UCSD-AML1 (cell line): ENCODE data around the gene INPP5F.
"Not testable (repeated sequence)": the region's sequence is repeated elsewhere in the genome, so short reads cannot be mapped to it uniquely, and the experiment has no call there.

ENCODE experiments used
- DNase-seq: peaks from one replicate; lab custom pipeline; 2025; ENCODE audit not compliant: unreplicated experiment; lab: John Stamatoyannopoulos, UW

Gene INPP5F

GRCh38 chr10:119740096-119740495, 14.2 kb downstream of the INPP5F start:
- DNase-seq: no peak

DNA sequence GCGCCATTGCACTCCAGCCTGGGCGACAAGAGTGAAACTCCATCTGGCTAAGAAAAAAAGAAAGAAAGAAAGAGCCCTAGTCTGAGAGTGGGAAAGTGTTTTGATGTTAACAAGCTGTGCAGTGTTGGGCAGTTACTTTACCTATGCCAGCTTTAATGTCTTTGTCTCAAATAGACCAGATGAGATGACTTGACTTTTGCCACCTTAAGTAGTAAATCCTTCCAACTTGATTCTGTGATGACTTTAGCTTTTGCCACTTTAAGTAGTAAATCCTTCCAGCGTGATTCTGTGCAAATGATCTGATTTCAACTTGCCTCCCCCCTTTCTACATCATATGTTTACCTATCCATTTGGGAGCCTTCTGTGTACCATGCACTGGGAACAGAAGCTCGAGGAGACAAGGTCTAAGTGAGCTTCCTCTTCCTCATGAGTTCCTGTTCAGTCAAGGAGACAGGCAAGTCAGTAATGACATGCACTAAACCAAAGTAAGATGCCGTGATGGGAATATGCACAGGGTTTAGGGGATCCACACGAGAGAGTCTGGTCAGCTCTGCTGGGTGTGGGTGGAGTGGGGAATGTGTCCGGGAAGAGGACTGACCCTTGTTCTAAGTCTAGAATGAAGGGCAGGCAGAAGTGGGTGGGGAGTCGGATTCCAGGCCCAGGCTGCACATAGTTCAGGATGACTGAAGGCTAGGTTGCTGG, 17.2 kb downstream of the INPP5F start:
- DNase-seq: no peak

- no peak for DNase-seq
Observed at GRCh38 chr10:119747940-119748339, 22.1 kb downstream of the INPP5F start.

GRCh38 chr10:119748871-119749270, 23.0 kb downstream of the INPP5F start:
- no peak for DNase-seq

GRCh38 chr10:119749455-119749854, 23.6 kb downstream of the INPP5F start:
- no peak for DNase-seq

DNA sequence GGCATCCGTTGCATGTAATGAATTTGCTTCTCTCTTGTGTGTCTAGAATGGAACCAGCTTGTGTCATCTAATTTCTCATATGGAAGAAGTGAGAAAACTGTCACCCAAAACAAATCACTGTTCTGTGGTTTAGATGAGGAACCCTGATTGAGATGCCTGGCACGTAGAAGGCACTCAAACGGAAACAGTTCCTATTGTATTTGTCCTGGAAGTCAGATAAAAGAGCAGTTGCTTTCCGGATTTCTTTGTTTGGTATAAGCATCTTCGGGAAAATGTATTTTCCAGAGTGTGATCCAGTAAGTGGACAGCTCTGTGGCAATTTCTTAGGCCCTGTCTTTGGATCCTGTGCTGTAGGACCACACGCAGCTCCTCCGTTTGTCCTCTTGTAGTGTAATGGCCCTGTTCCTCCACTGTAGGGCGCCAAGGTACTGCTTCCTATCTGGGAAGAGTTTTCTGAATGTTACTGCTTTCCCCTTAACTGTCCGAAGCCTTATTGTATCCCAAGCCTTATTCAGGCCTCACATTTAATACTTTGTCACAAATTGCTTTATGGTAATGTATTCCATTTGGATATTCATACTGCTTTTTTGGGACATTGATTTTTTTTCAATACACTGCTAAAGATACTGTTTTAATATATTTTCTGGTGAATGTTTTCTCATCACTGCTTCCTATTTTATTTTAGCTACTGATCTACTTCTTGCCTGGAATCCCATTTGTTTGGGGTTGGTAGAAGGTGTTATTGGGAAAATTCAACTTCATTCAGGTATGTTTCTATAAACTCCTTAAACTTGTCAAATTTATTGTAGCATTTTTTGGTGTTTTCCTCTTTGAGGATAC, 24.8 kb downstream of the INPP5F start:
- peak; percentile 38 for DNase-seq

DNA sequence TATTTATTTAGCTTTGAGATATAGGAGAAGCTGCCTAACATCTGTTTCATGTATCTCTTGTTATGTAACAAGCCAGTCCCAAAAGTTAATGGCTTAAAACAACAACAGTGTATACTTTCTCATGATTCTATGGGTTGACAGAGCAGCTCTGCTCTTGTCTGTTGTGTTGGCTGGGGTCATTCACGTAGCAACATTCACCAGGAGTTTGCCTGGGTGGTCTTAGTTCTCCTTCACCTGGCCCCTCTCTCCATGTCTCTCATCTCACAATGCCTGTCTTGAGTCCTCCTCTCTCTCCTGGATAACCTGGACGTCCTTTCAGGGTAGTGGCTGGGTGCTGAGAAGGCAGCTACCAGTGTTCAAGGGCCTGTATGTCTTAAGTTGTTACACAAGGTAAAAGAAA, 27.5 kb downstream of the INPP5F start:
- DNase-seq: no peak

GRCh38 chr10:119754085-119754484, 28.2 kb downstream of the INPP5F start:
- no peak for DNase-seq

DNA sequence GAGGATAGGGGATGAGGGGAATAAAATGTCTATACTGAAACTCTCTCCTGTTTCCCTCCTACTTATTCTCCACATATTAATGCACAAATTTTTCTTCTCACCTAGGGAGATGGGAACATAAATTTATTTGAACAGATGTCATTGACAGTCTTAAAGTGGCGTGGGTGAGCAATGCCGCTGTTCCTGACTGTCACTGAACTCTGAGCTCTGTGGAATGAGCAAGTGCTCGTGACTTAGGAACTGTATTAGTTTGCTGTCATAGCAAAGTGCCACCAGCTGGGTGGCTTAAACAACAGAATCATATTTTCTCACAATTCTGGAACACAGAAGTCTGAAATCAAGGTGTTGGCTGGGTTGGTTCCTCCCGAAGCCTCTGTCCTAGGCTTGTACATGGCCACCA, 29.1 kb downstream of the INPP5F start:
- DNase-seq: no peak

DNA sequence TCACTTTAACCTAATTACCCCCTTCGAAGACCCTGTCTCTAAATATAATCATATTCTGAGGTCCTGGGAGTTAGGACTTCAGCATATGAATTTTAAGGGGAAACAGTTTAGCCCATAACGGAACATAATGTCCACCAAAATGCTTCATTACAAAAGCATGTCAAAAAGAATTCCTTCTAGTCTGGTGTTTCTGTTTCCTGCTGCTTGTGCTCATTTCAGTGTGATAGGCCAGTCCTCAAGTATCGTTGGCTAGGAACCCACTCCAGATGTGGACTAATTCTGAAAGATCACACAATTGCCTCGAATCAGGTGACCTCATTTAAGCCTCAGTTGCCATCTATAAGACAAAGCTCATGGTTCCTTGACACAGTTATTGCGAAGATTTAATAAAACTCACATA, 29.6 kb downstream of the INPP5F start:
- no peak for DNase-seq

GRCh38 chr10:119758448-119759195, 32.8 kb downstream of the INPP5F start:
- DNase-seq: no peak

DNA sequence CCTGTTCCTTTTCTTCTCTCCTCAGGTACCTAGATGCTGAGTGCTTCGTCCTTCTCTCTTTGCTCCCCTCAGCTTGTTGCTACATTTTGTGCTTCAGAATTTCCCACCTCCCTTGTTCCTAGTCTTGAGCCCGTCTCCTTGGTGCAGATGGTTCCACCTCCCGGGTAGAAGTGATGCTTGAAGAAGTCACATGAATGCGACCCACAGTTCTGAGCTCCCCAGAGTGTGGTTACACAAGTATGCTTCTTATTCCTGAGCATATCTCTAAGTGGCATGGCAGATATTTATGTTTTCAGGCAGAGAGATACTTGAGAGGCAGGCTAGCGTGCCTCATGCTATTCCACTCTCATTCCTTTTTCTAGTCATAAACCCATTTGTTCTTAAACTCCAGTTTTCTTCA, 34.0 kb downstream of the INPP5F start:
- no peak for DNase-seq

GRCh38 chr10:119761106-119761505, 35.3 kb downstream of the INPP5F start:
- no peak for DNase-seq

GRCh38 chr10:119762035-119762434, 36.2 kb downstream of the INPP5F start:
- DNase-seq: no peak

- no peak for DNase-seq
Observed at GRCh38 chr10:119762805-119763798, 37.3 kb downstream of the INPP5F start.

DNA sequence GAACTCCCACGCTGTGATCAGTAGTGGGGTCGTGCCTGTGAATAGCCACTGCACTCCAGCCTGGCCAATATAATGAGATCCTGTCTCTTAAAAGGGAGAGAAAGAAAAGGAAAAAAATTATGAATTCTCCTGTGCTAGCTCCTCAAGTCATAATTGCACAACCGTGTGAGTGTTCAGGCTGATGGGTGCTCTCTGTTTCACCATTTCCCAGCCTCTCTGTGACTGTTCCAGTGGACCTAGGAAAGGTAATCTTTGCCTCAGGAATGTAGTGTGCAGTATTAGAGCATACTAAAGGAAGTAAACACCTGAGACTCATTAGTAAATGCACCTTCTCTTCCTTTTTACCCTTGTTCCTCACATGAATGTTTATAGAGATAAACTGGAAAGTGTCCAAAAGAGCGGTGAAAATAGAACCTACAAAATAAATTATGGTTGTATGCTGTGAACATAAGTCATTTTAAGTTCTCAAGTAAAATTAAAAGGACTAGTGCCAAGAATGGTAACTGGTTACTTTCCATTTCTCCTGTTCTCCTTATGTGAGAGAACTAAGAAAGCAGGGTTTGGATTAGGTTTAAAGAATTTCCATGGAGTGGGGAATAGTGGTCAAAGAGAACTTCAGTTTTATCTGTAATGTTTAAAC, 42.7 kb downstream of the INPP5F start:
- no peak for DNase-seq

- no peak for DNase-seq
Observed at GRCh38 chr10:119769886-119770285, 44.0 kb downstream of the INPP5F start.

GRCh38 chr10:119770928-119771327, 45.1 kb downstream of the INPP5F start:
- DNase-seq: no peak

DNA sequence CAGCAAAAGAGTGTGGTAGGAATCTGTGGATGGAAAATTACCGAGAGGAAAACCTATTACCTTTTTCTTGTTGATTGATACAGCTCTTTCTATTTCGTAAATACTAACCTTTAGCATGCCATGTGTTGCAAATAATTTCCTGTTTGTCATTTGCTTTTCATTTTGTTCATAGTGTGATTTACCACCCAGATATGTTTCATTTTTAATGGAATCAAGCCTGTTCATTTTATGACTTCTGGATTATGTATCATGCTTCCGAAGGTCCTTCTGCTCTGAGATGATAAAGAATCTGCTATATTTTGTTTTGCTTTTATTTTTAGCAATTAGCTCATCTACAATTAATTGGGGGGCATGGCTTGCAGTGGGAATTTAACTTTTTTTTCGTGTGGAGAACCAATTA, 46.5 kb downstream of the INPP5F start:
- DNase-seq: no peak

DNA sequence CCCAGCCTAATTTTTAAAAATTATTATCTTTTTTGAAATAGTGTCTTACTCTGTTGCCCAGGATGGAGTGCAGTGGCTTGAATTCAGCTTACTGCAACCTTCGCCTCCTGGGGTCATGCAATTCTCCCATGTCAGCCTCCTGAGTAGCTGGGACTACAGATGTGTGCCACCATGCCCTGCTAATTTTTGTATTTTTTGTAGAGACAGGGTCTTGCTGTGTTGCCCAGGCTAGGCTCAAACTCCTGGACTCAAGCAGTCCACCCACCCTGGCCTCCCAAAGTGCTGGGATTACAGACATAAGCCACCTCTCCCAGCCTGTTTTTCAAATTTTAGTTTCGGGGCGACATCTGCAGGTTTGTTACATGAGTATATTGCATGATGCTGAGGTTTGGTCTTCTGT, 47.2 kb downstream of the INPP5F start:
- DNase-seq: not testable (repeated sequence)
